ENCODE measurements around the gene TSPAN9.

GRCh38 chr12:3319723-3320492 is 242.7 kb downstream of the TSPAN9 start:
- TF ChIP-seq CTCF (IDR thresholded peaks at IDR 0.05) (no peak), POLR2A (IDR thresholded peaks at IDR 0.05) (no peak)

All from lower leg skin (tissue), 3 donors.